HL-60 (cell line): ENCODE data around the gene BPGM.

ENCODE experiments used
- DNase-seq, 2 experiments: peaks; one replicate each; pipeline ENCODE4 v3.0.0-alpha.2; 2010 to 2020; ENCODE audit warnings: low read depth in 1 of 2, low spot score in 1 of 2
- H3K27ac ChIP-seq: fragments of 250-450 bp; sonication (Bioruptor Pico); replicated peaks from 2 replicates; pipeline ENCODE4 v1.5.1; 2020; ENCODE audit warnings: mild to moderate bottlenecking, moderate library complexity
- H3K27me3 ChIP-seq: fragments of 250-450 bp; sonication (Bioruptor Pico); 2 replicates; pipeline ENCODE4 v1.5.1; 2021; ENCODE audit warnings: mild to moderate bottlenecking, moderate library complexity; ENCODE audit not compliant: insufficient read depth, poor library complexity, severe bottlenecking
- H3K4me3 ChIP-seq: replicated peaks from 2 replicates; pipeline ENCODE4 v1.5.1; 2011; ENCODE audit warnings: mild to moderate bottlenecking, control low read depth, low read length; ENCODE audit not compliant: insufficient read depth
- GABPA ChIP-seq: IDR thresholded peaks from 2 replicates; pipeline ENCODE4 v1.6.1; 2012; ENCODE audit warnings: low read depth
- POLR2AphosphoS5 ChIP-seq: IDR thresholded peaks from 2 replicates; pipeline ENCODE4 v1.6.1; 2012; ENCODE audit warnings: low read depth
- SPI1 ChIP-seq: IDR thresholded peaks from 2 replicates; pipeline ENCODE4 v1.6.1; 2012; ENCODE audit warnings: low read depth, mild to moderate bottlenecking, borderline replicate concordance
- TF ChIP-seq, protein P1 (sequence below): IDR thresholded peaks from one replicate; pipeline ENCODE4 v1.5.1; 2011; ENCODE audit warnings: low read length, control low read depth, inconsistent platforms; ENCODE audit not compliant: insufficient read depth
- TF ChIP-seq, protein P2 (sequence below): IDR thresholded peaks from 2 replicates; pipeline ENCODE4 v1.6.1; 2012; ENCODE audit warnings: low read depth; ENCODE audit not compliant: insufficient replicate concordance

Gene BPGM

DNA sequence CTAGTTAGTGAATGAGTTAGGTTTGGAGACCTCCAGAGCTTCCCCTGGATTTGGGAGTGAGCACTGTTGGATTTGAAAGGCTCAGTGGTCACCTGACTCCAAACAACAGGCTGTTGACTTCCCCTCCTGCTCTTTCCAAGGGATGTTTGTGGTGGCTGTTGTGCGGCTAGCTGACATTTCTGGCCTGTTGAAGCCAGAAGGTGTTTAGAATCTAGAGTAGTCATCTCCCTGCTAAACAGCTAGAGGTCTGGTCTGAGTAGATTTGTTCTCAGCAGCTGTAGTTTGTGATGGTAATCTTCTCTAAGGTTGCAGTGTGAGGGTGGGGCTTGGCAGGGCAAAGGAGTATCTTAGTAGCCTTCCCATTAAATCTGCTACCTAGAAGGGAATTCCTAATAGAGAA, 30.1 kb downstream of the BPGM start:
- no peak for DNase-seq
- TF ChIP-seq POLR2AphosphoS5 (no peak), GABPA (no peak), SPI1 (no peak)
- TF ChIP-seq, protein P1, sequence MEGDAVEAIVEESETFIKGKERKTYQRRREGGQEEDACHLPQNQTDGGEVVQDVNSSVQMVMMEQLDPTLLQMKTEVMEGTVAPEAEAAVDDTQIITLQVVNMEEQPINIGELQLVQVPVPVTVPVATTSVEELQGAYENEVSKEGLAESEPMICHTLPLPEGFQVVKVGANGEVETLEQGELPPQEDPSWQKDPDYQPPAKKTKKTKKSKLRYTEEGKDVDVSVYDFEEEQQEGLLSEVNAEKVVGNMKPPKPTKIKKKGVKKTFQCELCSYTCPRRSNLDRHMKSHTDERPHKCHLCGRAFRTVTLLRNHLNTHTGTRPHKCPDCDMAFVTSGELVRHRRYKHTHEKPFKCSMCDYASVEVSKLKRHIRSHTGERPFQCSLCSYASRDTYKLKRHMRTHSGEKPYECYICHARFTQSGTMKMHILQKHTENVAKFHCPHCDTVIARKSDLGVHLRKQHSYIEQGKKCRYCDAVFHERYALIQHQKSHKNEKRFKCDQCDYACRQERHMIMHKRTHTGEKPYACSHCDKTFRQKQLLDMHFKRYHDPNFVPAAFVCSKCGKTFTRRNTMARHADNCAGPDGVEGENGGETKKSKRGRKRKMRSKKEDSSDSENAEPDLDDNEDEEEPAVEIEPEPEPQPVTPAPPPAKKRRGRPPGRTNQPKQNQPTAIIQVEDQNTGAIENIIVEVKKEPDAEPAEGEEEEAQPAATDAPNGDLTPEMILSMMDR = no peak
- TF ChIP-seq, protein P2, sequence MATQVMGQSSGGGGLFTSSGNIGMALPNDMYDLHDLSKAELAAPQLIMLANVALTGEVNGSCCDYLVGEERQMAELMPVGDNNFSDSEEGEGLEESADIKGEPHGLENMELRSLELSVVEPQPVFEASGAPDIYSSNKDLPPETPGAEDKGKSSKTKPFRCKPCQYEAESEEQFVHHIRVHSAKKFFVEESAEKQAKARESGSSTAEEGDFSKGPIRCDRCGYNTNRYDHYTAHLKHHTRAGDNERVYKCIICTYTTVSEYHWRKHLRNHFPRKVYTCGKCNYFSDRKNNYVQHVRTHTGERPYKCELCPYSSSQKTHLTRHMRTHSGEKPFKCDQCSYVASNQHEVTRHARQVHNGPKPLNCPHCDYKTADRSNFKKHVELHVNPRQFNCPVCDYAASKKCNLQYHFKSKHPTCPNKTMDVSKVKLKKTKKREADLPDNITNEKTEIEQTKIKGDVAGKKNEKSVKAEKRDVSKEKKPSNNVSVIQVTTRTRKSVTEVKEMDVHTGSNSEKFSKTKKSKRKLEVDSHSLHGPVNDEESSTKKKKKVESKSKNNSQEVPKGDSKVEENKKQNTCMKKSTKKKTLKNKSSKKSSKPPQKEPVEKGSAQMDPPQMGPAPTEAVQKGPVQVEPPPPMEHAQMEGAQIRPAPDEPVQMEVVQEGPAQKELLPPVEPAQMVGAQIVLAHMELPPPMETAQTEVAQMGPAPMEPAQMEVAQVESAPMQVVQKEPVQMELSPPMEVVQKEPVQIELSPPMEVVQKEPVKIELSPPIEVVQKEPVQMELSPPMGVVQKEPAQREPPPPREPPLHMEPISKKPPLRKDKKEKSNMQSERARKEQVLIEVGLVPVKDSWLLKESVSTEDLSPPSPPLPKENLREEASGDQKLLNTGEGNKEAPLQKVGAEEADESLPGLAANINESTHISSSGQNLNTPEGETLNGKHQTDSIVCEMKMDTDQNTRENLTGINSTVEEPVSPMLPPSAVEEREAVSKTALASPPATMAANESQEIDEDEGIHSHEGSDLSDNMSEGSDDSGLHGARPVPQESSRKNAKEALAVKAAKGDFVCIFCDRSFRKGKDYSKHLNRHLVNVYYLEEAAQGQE = no peak
- H3K4me3 ChIP-seq = no peak overlapping the region

DNA sequence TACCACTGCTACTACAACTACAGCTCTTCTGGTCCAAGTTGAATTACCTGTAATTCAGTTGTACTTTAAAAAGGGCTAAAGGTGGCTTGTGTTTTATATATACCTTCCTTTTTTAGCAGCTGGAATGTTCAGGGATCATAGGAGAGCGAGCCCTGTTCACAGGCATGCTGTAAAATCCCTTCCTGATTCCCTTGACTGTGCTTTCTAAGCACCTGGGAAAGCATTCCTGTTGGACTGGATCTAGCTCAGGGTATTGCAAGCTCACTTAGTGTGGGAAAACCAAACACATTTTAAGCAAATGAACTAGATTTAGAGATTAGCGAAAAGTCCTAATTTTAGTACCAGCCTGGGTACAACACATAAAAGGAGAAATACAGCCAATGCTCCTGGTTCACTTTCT, 31.5 kb downstream of the BPGM start:
- no peak for DNase-seq
- no peak overlapping the region for H3K27ac ChIP-seq
- H3K27me3 ChIP-seq = no peaks in the 10 kb centered on the region
- H3K4me3 ChIP-seq = no peak overlapping the region
- TF ChIP-seq GABPA = no peak
- TF ChIP-seq, protein P1 = no peak
- TF ChIP-seq, protein P2 = no peak
- no peak for TF ChIP-seq POLR2AphosphoS5
- TF ChIP-seq SPI1 = no peak

More for the DNA sequence above, 30.1 kb downstream of the BPGM start:
- H3K27me3 ChIP-seq = no peaks in the 10 kb centered on the region
- no peak overlapping the region for H3K27ac ChIP-seq

DNA sequence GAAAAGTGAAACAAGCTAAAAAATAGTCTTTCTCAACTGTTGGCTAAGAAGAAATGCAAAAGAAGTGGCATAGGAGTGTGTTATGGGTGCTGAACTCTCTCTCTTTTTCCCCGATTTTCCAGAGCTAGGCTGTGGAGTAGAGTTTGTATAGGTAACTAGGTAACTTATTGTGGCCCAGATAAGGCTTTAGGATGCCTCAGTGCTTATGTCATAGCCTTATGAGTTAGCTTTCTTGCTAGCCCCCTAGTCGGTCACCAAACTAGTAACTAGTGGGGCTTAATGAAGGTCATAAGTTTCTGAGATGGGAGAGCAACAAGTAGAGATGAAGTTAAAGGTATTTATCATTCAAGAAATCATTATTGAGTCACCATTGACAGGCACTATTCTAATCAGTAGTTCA, 32.4 kb downstream of the BPGM start:
- Histone ChIP-seq H3K27ac (no peak overlapping the region), H3K4me3 (no peak overlapping the region), H3K27me3 (no peaks in the 10 kb centered on the region)
- TF ChIP-seq POLR2AphosphoS5 (no peak), SPI1 (no peak), GABPA (no peak)
- TF ChIP-seq, protein P2 = no peak
- TF ChIP-seq, protein P1 = no peak
- DNase-seq = no peak
